GM18499 (cell line): ENCODE results near the gene ABAT.

Experiments
- ATAC-seq: cut with Tn5 transposase; IDR thresholded peaks from one replicate; pipeline ENCODE4 v1.9.1; 2021; ENCODE audit warnings: moderate number of reproducible peaks; ENCODE audit not compliant: insufficient read depth, unreplicated experiment

ABAT gene

GRCh38 chr16:8674413-8675022, at the start of gene ABAT:
Gene ABAT (plus strand): TSS chr16:8674617. CDS start chr16:8735740, 61,123 bp downstream.
- ATAC-seq, result peak; percentile 85

GRCh38 chr16:8625491-8626087, 48.8 kb upstream of the ABAT start:
- ATAC-seq, result no peak

DNA sequence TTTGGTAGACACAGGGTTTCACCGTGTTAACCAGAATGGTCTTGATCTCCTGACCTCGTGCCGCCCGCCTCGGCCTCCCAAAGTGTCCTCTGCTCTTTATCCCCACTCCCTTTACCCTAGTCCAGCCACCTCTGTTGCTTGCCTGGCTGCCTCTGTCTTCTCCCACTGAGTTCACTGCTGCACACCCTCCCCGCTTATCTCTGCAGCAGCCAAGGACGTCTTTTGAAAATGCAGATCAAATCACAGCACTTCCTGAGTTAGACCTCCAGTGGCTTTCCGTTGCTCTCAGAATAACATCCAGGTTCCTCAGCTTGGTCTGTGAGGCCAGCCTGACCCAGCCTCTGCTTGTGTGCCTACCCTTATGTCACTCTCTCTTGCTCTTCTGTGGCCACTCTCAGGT, 47.5 kb upstream of the ABAT start:
- ATAC-seq, result no peak

DNA sequence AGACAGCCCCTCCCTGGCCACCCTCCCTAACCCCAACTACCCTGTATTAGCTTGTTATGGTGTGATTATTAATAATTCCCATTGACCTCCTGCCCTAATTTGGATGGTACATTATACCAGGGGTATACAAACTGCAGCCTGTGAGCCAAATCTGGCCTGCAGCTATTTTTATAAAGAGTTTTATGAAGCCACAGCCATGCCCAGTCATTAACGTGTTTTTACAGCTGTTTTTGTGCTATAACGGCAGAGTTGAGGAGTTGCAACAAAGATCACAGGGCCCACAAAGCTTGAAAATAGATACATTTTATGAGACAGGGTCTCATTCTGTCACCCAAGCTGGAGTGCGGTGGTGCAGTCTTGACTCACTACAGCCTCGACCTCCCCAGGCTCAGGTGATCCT, 47.0 kb upstream of the ABAT start:
- no peak for ATAC-seq

DNA sequence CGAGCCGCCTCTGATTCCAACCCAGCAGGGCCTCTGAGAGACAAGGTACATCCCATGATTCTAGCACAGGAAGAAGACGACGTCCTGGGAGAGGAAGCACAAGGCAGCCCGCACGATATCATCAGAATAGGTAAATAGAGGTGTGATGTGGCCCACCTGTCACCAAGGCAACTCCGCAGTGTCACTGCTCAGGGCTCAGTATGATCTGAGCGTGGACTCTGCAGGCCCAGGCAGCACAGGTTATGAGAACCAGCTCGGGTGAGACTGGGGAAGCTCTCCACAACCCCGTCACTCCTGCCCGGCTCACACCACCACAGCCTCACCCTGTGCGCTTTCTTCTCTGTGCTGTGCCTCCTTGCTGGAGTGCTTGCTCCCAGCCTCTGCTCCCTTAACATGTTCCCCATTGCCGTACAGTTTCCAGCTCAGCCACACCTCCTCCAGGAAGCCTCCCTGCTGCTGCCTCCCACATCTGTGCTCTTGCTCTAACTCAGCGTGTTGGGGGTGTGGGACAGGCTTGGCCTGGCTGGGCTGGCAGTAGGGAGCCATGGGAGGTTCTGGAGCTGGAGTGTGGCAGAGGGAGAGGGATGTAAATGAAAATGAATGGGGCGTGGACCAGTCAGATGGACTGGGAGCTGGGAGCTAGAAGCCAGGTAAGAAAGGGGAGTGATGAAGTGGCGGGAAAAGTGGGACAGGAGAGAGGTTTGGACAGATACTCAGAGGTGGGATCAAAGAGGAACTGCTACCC, 45.3 kb upstream of the ABAT start:
- no peak for ATAC-seq

DNA sequence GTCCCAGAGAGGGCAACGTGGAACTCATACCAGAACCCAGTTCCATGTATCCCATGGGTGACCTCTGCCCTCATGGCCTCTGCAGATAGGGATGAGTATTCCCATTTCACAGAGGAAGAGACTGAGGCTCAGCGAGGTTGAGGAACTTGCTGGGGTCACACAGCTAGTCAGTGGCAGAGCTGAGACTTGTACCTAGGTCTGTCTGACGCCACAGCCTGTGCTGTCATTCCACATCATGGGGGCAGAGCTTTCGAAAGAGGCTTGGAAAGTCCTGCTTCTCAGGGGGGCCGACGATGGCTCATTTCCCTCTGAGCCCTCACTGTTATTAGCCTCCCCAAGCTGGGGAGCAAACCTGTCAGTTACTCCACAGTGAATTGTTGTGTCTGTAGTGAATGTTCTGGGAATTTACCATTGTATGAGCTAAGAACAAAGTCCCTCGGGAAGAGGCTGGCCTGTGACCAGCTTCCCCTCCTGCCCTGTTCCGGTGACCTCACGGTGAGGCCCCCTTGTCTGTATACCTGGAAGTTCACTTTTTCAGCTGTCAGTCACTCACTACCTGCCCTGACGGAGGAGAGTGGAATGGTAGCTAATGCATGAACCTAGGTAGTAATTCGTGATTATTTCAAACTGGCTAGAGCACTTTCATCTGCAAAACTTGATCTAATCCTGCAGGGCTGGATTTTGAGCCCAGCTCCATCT, 44.0 kb upstream of the ABAT start:
- no peak for ATAC-seq

GRCh38 chr16:8631373-8631772, 43.0 kb upstream of the ABAT start:
- ATAC-seq, result no peak

- no peak for ATAC-seq
Measured at GRCh38 chr16:8631818-8632465, 42.5 kb upstream of the ABAT start.

DNA sequence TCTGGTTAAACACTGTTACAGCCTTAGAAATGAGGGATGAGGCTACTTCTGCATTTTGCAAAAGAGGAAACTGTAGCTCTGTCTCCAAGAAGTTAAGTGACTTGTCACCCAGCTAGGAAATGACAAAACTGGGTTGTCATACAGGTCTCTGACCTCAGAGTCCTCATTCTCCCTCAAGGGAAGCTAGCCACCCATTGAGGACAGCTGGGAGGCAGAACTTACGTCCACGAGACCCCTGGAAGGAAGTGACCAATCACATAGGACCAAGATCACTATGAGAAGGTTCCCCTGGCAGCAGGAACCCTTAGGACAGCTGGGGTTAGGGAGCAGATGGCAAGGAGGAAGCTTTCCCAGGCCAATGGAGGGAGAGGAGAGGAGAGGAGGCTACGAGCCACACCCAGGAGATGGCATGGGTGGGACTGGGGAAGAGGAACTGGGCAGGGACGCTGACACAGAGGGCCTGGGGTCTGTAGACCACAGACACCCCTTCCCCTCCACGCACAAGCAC, 41.7 kb upstream of the ABAT start:
- ATAC-seq, result no peak

GRCh38 chr16:8634991-8635736, 39.3 kb upstream of the ABAT start:
- ATAC-seq, result no peak

- ATAC-seq, result no peak
Measured at GRCh38 chr16:8639694-8640093, 34.7 kb upstream of the ABAT start.

DNA sequence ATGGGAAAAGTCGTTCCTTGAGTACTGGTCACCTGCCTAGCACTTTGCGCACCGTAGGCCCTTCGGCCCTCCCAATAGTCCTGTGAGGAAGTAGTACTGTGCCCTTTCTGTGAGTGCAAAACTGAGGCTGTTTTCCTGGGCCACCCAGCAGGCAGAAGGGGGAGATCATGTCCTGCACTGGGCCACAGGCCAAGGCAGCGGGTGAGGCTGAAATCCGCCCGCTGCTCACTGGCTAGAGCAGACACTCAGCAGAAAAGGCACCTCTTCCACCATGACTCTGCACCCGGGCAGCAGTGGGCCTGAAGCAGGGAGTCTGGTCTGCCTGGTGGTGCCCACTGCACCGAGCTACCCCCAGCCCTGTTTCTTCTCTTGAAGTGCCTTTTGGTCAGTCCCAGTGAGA, 32.7 kb upstream of the ABAT start:
- ATAC-seq, result no peak

DNA sequence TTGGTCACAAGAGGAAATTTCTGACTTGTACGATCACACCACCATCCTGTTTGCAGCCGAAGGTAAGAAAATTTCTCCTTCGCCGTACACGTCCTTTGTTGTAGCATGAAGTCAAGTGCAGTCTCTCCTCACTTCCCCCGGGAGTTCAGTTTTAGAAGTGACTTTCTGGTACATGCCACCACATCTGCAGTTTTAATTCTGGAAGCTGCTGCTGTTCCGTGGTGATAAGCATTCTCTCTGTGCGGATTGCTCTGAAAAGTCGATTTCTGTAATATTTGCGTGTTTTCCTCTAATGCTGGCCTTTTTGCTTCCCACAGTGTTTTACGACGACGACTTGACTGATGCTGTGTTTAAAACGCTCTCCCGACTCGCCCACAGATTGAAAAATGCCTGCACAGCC, 32.3 kb upstream of the ABAT start:
- ATAC-seq, result no peak

DNA sequence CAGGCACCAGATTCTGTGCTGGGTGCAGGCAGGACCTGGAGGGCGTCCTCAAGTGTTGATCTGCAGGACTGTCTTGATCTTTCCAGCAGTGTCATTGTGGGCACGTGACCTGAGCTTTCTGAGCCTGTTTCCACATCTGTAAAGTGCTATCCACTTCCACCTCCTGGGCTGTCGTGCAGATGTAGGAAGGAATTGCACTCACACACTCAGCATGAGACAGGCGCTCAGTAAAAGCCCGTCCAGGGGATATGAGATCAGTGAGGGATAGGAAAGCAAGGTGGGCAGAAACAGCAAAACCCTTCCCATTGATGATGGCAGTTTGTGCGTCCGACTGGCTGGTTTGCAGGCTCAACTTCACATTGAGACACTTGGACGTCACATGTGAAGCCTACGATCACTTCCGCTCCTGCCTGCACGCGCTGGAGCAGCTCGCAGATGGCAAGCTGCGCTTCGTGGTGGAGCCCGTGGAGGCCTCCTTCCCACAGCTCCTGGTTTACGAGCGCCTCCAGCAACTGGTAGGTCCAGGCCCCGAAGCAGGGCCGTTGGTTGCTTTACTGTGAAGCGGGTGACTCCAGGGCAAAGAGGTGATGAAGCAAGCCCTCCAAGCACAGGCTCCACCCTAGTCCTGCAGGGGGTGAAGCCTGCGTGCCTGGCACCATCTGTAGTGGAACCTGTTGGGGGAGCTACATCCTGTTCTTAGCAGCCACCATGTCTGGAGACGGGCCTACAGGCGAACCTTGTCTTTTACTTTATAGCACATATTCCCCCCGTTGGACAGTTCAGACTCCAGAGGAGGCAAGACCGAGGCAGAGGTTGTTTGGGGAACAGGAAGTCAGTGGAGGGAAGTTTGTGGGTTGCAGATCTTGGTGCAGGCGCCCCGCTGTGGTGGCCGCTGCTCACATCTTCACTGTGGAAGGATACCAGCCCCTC, 29.9 kb upstream of the ABAT start:
- ATAC-seq, result no peak

GRCh38 chr16:8645141-8645521, 29.3 kb upstream of the ABAT start:
- no peak for ATAC-seq

- no peak for ATAC-seq
Measured at GRCh38 chr16:8645831-8646230, 28.6 kb upstream of the ABAT start.

- no peak for ATAC-seq
Measured at GRCh38 chr16:8646326-8647053, 27.9 kb upstream of the ABAT start.

- no peak for ATAC-seq
Measured at GRCh38 chr16:8647721-8648318, 26.6 kb upstream of the ABAT start.
